WTC11 (cell line): Measurements from ENCODE around the gene LAMA2. TPM values are rescaled to one million over a fixed set of nuclear protein-coding genes. Genes with fewer than 3 reads are reported as not detected.

Source experiments
- ATAC-seq: fragments of 200-7000 bp; cut with Tn5 transposase; 2 replicates; pipeline ENCODE4 v1.10.0; 2021; ENCODE audit warnings: mild to moderate bottlenecking, moderate library complexity
- CTCF ChIA-PET: fragments of 300-600 bp; sonication (Branson Sonifier 250); formaldehyde crosslinking; loops from one replicate; lab custom pipeline; 2021; ENCODE audit warnings: antibody characterized with exemption; lab: Charles Lee
- POLR2A ChIA-PET: fragments of 350-600 bp; sonication (Branson Sonifier 250); formaldehyde crosslinking; loops from one replicate; lab custom pipeline; 2021; ENCODE audit warnings: antibody characterized with exemption; lab: Charles Lee
- DNase-seq: peaks from one replicate; pipeline ENCODE4 v3.0.0; 2021; ENCODE audit warnings: low spot score
- H3K27ac Mint-ChIP-seq: 2 replicates; pipeline ENCODE4 v1.8.0; 2021; ENCODE audit warnings: mixed read lengths
- H3K27me3 Mint-ChIP-seq: 2 replicates; pipeline ENCODE4 v1.8.0; 2021; ENCODE audit warnings: low read depth, mild to moderate bottlenecking, moderate library complexity, mixed read lengths
- H3K36me3 Mint-ChIP-seq: 2 replicates; pipeline ENCODE4 v1.8.0; 2021; ENCODE audit warnings: mixed read lengths
- H3K4me1 Mint-ChIP-seq: 2 replicates; pipeline ENCODE4 v1.8.0; 2022; ENCODE audit warnings: mixed read lengths
- H3K4me3 Mint-ChIP-seq: 2 replicates; pipeline ENCODE4 v1.8.0; 2021; ENCODE audit warnings: mild to moderate bottlenecking, moderate library complexity, mixed read lengths
- H3K9me3 Mint-ChIP-seq: 2 replicates; pipeline ENCODE4 v1.8.0; 2021; ENCODE audit warnings: mixed read lengths
- FOXK1 ChIP-seq: sonication (generic); formaldehyde crosslinking; IDR thresholded peaks from 2 replicates; pipeline ENCODE4 v1.8.0; 2022; ENCODE audit warnings: mild to moderate bottlenecking, moderate library complexity, missing genetic modification reagents
- FOXP1 ChIP-seq: sonication (generic); formaldehyde crosslinking; IDR thresholded peaks from 2 replicates; pipeline ENCODE4 v1.8.0; 2022; ENCODE audit warnings: missing genetic modification reagents, mild to moderate bottlenecking, moderate library complexity, borderline replicate concordance
- JUN ChIP-seq: sonication (generic); formaldehyde crosslinking; IDR thresholded peaks from 2 replicates; pipeline ENCODE4 v1.8.0; 2023; ENCODE audit warnings: mild to moderate bottlenecking, missing genetic modification reagents
- KAT7 ChIP-seq: sonication (generic); formaldehyde crosslinking; IDR thresholded peaks from 2 replicates; pipeline ENCODE4 v1.8.1; 2023; ENCODE audit warnings: missing genetic modification reagents, mild to moderate bottlenecking, borderline replicate concordance
- MLX ChIP-seq: sonication (generic); formaldehyde crosslinking; IDR thresholded peaks from 2 replicates; pipeline ENCODE4 v1.8.1; 2023; ENCODE audit warnings: mild to moderate bottlenecking, missing genetic modification reagents, moderate library complexity
- NFE2L1 ChIP-seq: sonication (generic); formaldehyde crosslinking; IDR thresholded peaks from 2 replicates; pipeline ENCODE4 v1.8.1; 2023; ENCODE audit warnings: missing genetic modification reagents
- SMAD4 ChIP-seq: sonication (generic); formaldehyde crosslinking; IDR thresholded peaks from 2 replicates; pipeline ENCODE4 v1.8.0; 2022; ENCODE audit warnings: mild to moderate bottlenecking, missing genetic modification reagents
- SOX15 ChIP-seq: fragments of 250-450 bp; sonication (Bioruptor Pico); IDR thresholded peaks from 2 replicates; pipeline ENCODE4 v1.9.0; 2021; ENCODE audit warnings: mild to moderate bottlenecking
- TEAD1 ChIP-seq: sonication (generic); formaldehyde crosslinking; IDR thresholded peaks from 2 replicates; pipeline ENCODE4 v1.8.0; 2022; ENCODE audit warnings: mild to moderate bottlenecking, missing genetic modification reagents
- TP53 ChIP-seq: sonication (generic); formaldehyde crosslinking; IDR thresholded peaks from 2 replicates; pipeline ENCODE4 v1.8.1; 2023; ENCODE audit warnings: mild to moderate bottlenecking, missing genetic modification reagents
- USF1 ChIP-seq: sonication (generic); formaldehyde crosslinking; IDR thresholded peaks from 2 replicates; pipeline ENCODE4 v1.8.0; 2022; ENCODE audit warnings: mild to moderate bottlenecking, missing genetic modification reagents
- ZNF263 ChIP-seq: sonication (generic); formaldehyde crosslinking; IDR thresholded peaks from 2 replicates; pipeline ENCODE4 v1.8.1; 2022; ENCODE audit warnings: low read depth, mild to moderate bottlenecking, moderate library complexity, missing genetic modification reagents
- ZNF512 ChIP-seq: sonication (generic); formaldehyde crosslinking; IDR thresholded peaks from 2 replicates; pipeline ENCODE4 v1.8.1; 2022; ENCODE audit warnings: missing genetic modification reagents, borderline replicate concordance
- total RNA-seq: library from RNA; stranded (reverse); gene quantifications from 3 replicates; pipeline ENCODE4 v1.2.3, GENCODE V29; 2021
- TF ChIP-seq, protein P1 (sequence below): fragments of 250-450 bp; sonication (Bioruptor Pico); IDR thresholded peaks from 2 replicates; pipeline ENCODE4 v1.9.0; 2021; ENCODE audit warnings: moderate library complexity, mild to moderate bottlenecking, inconsistent platforms, borderline replicate concordance
- TF ChIP-seq, protein P2 (sequence below): fragments of 250-450 bp; sonication (Bioruptor Pico); IDR thresholded peaks from 2 replicates; pipeline ENCODE4 v1.9.0; 2021; ENCODE audit warnings: mild to moderate bottlenecking

LAMA2 gene
- total RNA-seq, 1 experiment from 2014 or later, result 6.6 TPM

GRCh38 chr6:129507059-129507807, 624.3 kb downstream of the LAMA2 start:
- Mint-ChIP-seq H3K4me1 (peaks cover 12% of the 10 kb centered on the region), H3K36me3 (no peaks in the 10 kb centered on the region), H3K27me3 (no peaks in the 10 kb centered on the region), H3K9me3 (no peaks in the 10 kb centered on the region), H3K27ac (no peak overlapping the region), H3K4me3 (no peak overlapping the region)
- DNase-seq (no peak), ATAC-seq (no peak)
- ChIA-PET CTCF (no interaction called here), POLR2A (no interaction called here)
- TF ChIP-seq SOX15, result no peak
- no peak for TF ChIP-seq NFE2L1 (CRISPR knock-in tag)

- ATAC-seq (no peak), DNase-seq (no peak)
- Mint-ChIP-seq H3K9me3 (no peaks in the 10 kb centered on the region), H3K4me3 (no peak overlapping the region), H3K36me3 (no peaks in the 10 kb centered on the region), H3K27me3 (no peaks in the 10 kb centered on the region), H3K4me1 (peaks cover 7% of the 10 kb centered on the region), H3K27ac (no peak overlapping the region)
- no peak for TF ChIP-seq SMAD4 (CRISPR knock-in tag)
- TF ChIP-seq ZNF512 (CRISPR knock-in tag), result no peak
- no peak for TF ChIP-seq FOXK1 (CRISPR knock-in tag)
- ChIA-PET POLR2A (no interaction called here), CTCF (no interaction called here)
These were observed 624.9 kb downstream of the LAMA2 start for GRCh38 chr6:129507846-129508245.

GRCh38 chr6:129508477-129509145, 625.7 kb downstream of the LAMA2 start:
- Mint-ChIP-seq H3K27ac (no peak overlapping the region), H3K4me3 (no peak overlapping the region), H3K9me3 (no peaks in the 10 kb centered on the region), H3K36me3 (no peaks in the 10 kb centered on the region), H3K27me3 (no peaks in the 10 kb centered on the region), H3K4me1 (peaks cover 10% of the 10 kb centered on the region)
- TF ChIP-seq FOXK1 (CRISPR knock-in tag), result no peak
- no peak for TF ChIP-seq TEAD1 (CRISPR knock-in tag)
- TF ChIP-seq KAT7 (CRISPR knock-in tag), result no peak
- TF ChIP-seq FOXP1, result no peak
- TF ChIP-seq, protein P1, sequence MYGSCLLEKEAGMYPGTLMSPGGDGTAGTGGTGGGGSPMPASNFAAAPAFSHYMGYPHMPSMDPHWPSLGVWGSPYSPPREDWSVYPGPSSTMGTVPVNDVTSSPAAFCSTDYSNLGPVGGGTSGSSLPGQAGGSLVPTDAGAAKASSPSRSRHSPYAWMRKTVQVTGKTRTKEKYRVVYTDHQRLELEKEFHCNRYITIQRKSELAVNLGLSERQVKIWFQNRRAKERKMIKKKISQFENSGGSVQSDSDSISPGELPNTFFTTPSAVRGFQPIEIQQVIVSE, result no peak
- TF ChIP-seq USF1 (CRISPR knock-in tag), result no peak
- TF ChIP-seq, protein P2, sequence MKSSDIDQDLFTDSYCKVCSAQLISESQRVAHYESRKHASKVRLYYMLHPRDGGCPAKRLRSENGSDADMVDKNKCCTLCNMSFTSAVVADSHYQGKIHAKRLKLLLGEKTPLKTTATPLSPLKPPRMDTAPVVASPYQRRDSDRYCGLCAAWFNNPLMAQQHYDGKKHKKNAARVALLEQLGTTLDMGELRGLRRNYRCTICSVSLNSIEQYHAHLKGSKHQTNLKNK (CRISPR knock-in tag), result no peak
- no peak for TF ChIP-seq MLX
- TF ChIP-seq SMAD4 (CRISPR knock-in tag), result no peak
- no peak for ATAC-seq
- POLR2A ChIA-PET, result no interaction called here
- CTCF ChIA-PET, result no interaction called here
- no peak for DNase-seq

GRCh38 chr6:129510950-129511349, 628.0 kb downstream of the LAMA2 start:
- ATAC-seq (no peak), DNase-seq (no peak)
- CTCF ChIA-PET, result no interaction called here
- H3K36me3 Mint-ChIP-seq, result no peaks in the 10 kb centered on the region
- H3K9me3 Mint-ChIP-seq, result no peaks in the 10 kb centered on the region
- POLR2A ChIA-PET, result no interaction called here
- TF ChIP-seq TP53 (CRISPR knock-in tag), result no peak
- TF ChIP-seq NFE2L1 (CRISPR knock-in tag), result no peak
- no peak for TF ChIP-seq JUN (CRISPR knock-in tag)
- no peak for TF ChIP-seq ZNF263 (CRISPR knock-in tag)
- no peaks in the 10 kb centered on the region for H3K27me3 Mint-ChIP-seq
- H3K4me1 Mint-ChIP-seq, result peaks cover 10% of the 10 kb centered on the region
- H3K27ac Mint-ChIP-seq, result no peak overlapping the region
- H3K4me3 Mint-ChIP-seq, result no peak overlapping the region
